Stomach (tissue), 9 donors: ENCODE measurements around the gene SMIM21. TPM values are rescaled to one million over a fixed set of nuclear protein-coding genes. Genes with fewer than 3 reads are reported as not detected.

ENCODE experiments used
- DNase-seq, 2 donors: peaks; one replicate each; pipeline versions ENCODE4 v3.0.0 to v3.0.0-alpha.2; 2013 to 2019
- H3K27ac ChIP-seq, 5 donors: fragments of 200-600 bp in 4 of 5; sonication (generic) in 4 of 5; one replicate each; pipeline ENCODE4 v1.5.1; 2013 to 2019; ENCODE audit warnings: mild to moderate bottlenecking in 1 of 5, moderate library complexity in 1 of 5
- H3K27me3 ChIP-seq, 3 donors: fragments of 200-600 bp; sonication (generic); one replicate each; pipeline ENCODE4 v1.5.1; 2017 to 2019; ENCODE audit warnings: mixed run types in 1 of 3
- H3K36me3 ChIP-seq, 4 donors: fragments of 200-600 bp; sonication (generic); 1 replicate in 3 of 4; 2 replicates in 1 of 4; pipeline ENCODE4 v1.5.1; 2016 to 2019
- H3K4me1 ChIP-seq, 4 donors: fragments of 200-600 bp; sonication (generic); one replicate each; pipeline ENCODE4 v1.5.1; 2016 to 2019
- H3K4me3 ChIP-seq, 4 donors: fragments of 200-600 bp; sonication (generic) in 3 of 4; one replicate each; pipeline ENCODE4 v1.5.1; 2016 to 2019; ENCODE audit warnings: mild to moderate bottlenecking in 1 of 4
- H3K9me3 ChIP-seq, 4 donors: fragments of 200-600 bp; sonication (generic); one replicate each; pipeline ENCODE4 v1.5.1; 2016 to 2019
- CTCF ChIP-seq, 7 experiments: fragments of 450-650 bp in 4 of 7; fragments of 200-600 bp in 3 of 7; sonication (generic) in 3 of 7; IDR thresholded peaks; one replicate each; pipeline ENCODE4 v1.5.1; 2016 to 2019; ENCODE audit warnings: antibody characterized with exemption in 7 of 7, control low read depth in 2 of 7, mild to moderate bottlenecking in 1 of 7
- EP300 ChIP-seq: sonication (generic); formaldehyde crosslinking; IDR thresholded peaks from one replicate; pipeline ENCODE4 v1.6.1; 2017; ENCODE audit warnings: antibody characterized with exemption
- POLR2A ChIP-seq, 4 donors: fragments of 450-650 bp; IDR thresholded peaks; one replicate each; pipeline ENCODE4 v1.6.1; 2016; ENCODE audit warnings: antibody characterized with exemption in 4 of 4, control low read depth in 2 of 4, mild to moderate bottlenecking in 1 of 4, moderate library complexity in 1 of 4
- POLR2AphosphoS5 ChIP-seq, 3 donors: sonication (generic); formaldehyde crosslinking; IDR thresholded peaks; one replicate each; pipeline ENCODE4 v1.6.1; 2016; ENCODE audit warnings: antibody characterized with exemption in 3 of 3
- WGBS, 5 donors: extraction: QIAGEN DNeasy Blood & Tissue Kit in 3 of 5; methylation state at CpG; one replicate each; pipeline versions ENCODE4 v1.1.5 to v1.1.7; 2013 to 2018; 5-methylcytosine and 5-hydroxymethylcytosine counted together
- intact Hi-C: fragments of 100-400 bp; cut with DNase I; formaldehyde crosslinking; loops from one replicate; pipeline ENCODE4 v1.15.1; 2023; ENCODE audit warnings: low total_unique reads
- polyA plus RNA-seq, 3 donors: library from polyadenylated mRNA; stranded (reverse); fragments of 200-250 nt; gene quantifications; one replicate each; pipeline ENCODE4 v1.2.3, GENCODE V29; 2013
- total RNA-seq, 5 donors: library from RNA; depleted of rRNA; stranded (reverse); fragments of >200 nt; gene quantifications; one replicate each; pipeline versions ENCODE4 v1.1.0 to v1.2.3, GENCODE V29; 2014 to 2016
- donor health status: healthy with polysubstance abuse.
- donor health status: Bipolar disorder and iron deficiency.
- donor health status: healthy.

Gene SMIM21
- total and polyA plus RNA-seq, 8 donors: not detected

- WGBS, 5 donors: 81 to 85% (median 84%) methylated on average over 28 of the region's 28 CpGs
- Histone ChIP-seq H3K9me3 (no peaks in the 10 kb centered on the region), H3K4me1 (peaks cover 0 to 4% (median 0%) of the 10 kb centered on the region in 4 donors), H3K4me3 (peak overlapping the region in 1 of 4 donors; percentile 3), H3K27me3 (no peaks in the 10 kb centered on the region), H3K27ac (no peak overlapping the region), H3K36me3 (no peaks in the 10 kb centered on the region)
- TF ChIP-seq POLR2A (IDR thresholded peaks at IDR 0.05) (no peak), POLR2AphosphoS5 (IDR thresholded peaks at IDR 0.05) (no peak), CTCF (IDR thresholded peaks at IDR 0.05) (no peak)
- no peak for DNase-seq
- intact Hi-C loops: no loop called here
These were observed 20.7 kb downstream of the SMIM21 start for GRCh38 chr18:75406491-75407445.

- Histone ChIP-seq H3K9me3 (no peaks in the 10 kb centered on the region), H3K36me3 (no peaks in the 10 kb centered on the region), H3K4me1 (peaks cover 0 to 4% (median 0%) of the 10 kb centered on the region in 4 donors), H3K27me3 (peaks cover 0 to 2% (median 0%) of the 10 kb centered on the region in 3 donors), H3K27ac (no peak overlapping the region), H3K4me3 (no peak overlapping the region)
- intact Hi-C loops: no loop called here
- 75 to 92% (median 86%) methylated on average over 4 of the region's 4 CpGs for WGBS, 5 donors
- DNase-seq: no peak
- TF ChIP-seq EP300: no peak
These were observed 22.2 kb downstream of the SMIM21 start for GRCh38 chr18:75405351-75405750.

- intact Hi-C loops: no loop called here
- 76 to 90% (median 86%) methylated on average over 3 of the region's 3 CpGs for WGBS, 5 donors
These were observed 27.1 kb downstream of the SMIM21 start for GRCh38 chr18:75400366-75400765.

GRCh38 chr18:75395137-75395536 is 32.4 kb downstream of the SMIM21 start:
- Histone ChIP-seq H3K27ac (no peak overlapping the region), H3K4me3 (no peak overlapping the region), H3K9me3 (no peaks in the 10 kb centered on the region), H3K4me1 (no peaks in the 10 kb centered on the region), H3K27me3 (peaks cover 0 to 12% (median 0%) of the 10 kb centered on the region in 3 donors), H3K36me3 (no peaks in the 10 kb centered on the region)
- TF ChIP-seq EP300 (no peak), POLR2A (IDR thresholded peaks at IDR 0.05) (no peak), POLR2AphosphoS5 (IDR thresholded peaks at IDR 0.05) (no peak), CTCF (IDR thresholded peaks at IDR 0.05) (no peak)
- DNase-seq: no peak
- 72 to 81% (median 74%) methylated on average over 7 of the region's 7 CpGs for WGBS, 5 donors
- intact Hi-C loops: no loop called here

More at GRCh38 chr18:75400366-75400765, 27.1 kb downstream of the SMIM21 start:
- no peaks in the 10 kb centered on the region for H3K36me3 ChIP-seq
- DNase-seq: no peak
- H3K27me3 ChIP-seq: peaks cover 0 to 3% (median 0%) of the 10 kb centered on the region in 3 donors
- no peak for TF ChIP-seq EP300
- TF ChIP-seq CTCF (IDR thresholded peaks at IDR 0.05): no peak
- TF ChIP-seq POLR2AphosphoS5 (IDR thresholded peaks at IDR 0.05): no peak
- no peak for TF ChIP-seq POLR2A (IDR thresholded peaks at IDR 0.05)
- no peaks in the 10 kb centered on the region for H3K4me1 ChIP-seq
- no peaks in the 10 kb centered on the region for H3K9me3 ChIP-seq
- H3K4me3 ChIP-seq: no peak overlapping the region
- H3K27ac ChIP-seq: no peak overlapping the region

GRCh38 chr18:75393721-75394120 is 33.8 kb downstream of the SMIM21 start:
- Histone ChIP-seq H3K4me1 (no peaks in the 10 kb centered on the region), H3K9me3 (no peaks in the 10 kb centered on the region), H3K4me3 (no peak overlapping the region), H3K27me3 (peaks cover 0 to 12% (median 0%) of the 10 kb centered on the region in 3 donors), H3K36me3 (no peaks in the 10 kb centered on the region), H3K27ac (no peak overlapping the region)
- intact Hi-C loops: no loop called here
- TF ChIP-seq POLR2A (IDR thresholded peaks at IDR 0.05) (no peak), CTCF (IDR thresholded peaks at IDR 0.05) (no peak), POLR2AphosphoS5 (IDR thresholded peaks at IDR 0.05) (no peak), EP300 (no peak)
- WGBS, 5 donors: 37 to 49% (median 42%) methylated on average over 5 of the region's 5 CpGs
- peak in 1 of 2 donors; percentile 23 for DNase-seq
